IMR-90 (cell line): ENCODE measurements around the gene PLXNA3. TPM values are rescaled to one million over a fixed set of nuclear protein-coding genes. Genes with fewer than 3 reads are reported as not detected.
A peak's percentile ranks its signal among the peaks of the same experiment; 100 is the strongest.

ENCODE experiments used
- ATAC-seq: fragments of 200-7000 bp; cut with Tn5 transposase; 2 replicates; pipeline ENCODE4 v1.9.1; 2020; ENCODE audit warnings: low read depth, mild to moderate bottlenecking, moderate library complexity
- BruUV-seq: library from RNA; stranded (reverse); fragments of 400-500 nt; replicated peaks from 2 replicates; lab custom pipeline; 2021; lab: Mats Ljungman, UMichigan
- CTCF ChIA-PET: fragments of 300-600 bp; formaldehyde crosslinking; extraction: SDS; loops from one replicate; lab custom pipeline; 2021; ENCODE audit warnings: antibody characterized with exemption; lab: Yijun Ruan, JAX
- POLR2A ChIA-PET: fragments of 300-600 bp; sonication (Branson Sonifier 250); formaldehyde crosslinking; loops from one replicate; lab custom pipeline; 2022; ENCODE audit warnings: antibody characterized with exemption; ENCODE audit not compliant: unreplicated experiment; lab: Charles Lee
- DNase-seq: peaks from one replicate; pipeline ENCODE4 v3.0.0; 2013
- H2AFZ ChIP-seq: replicated peaks from 2 replicates; pipeline ENCODE3; 2013; ENCODE audit warnings: low read length, mild to moderate bottlenecking; ENCODE audit not compliant: poor library complexity
- H2AK5ac ChIP-seq: 2 replicates; pipeline ENCODE4 v1.6.1; 2013; ENCODE audit warnings: low read depth, low read length, inconsistent platforms
- H2AK9ac ChIP-seq: replicated peaks from 2 replicates; pipeline ENCODE3; 2013; ENCODE audit warnings: mild to moderate bottlenecking, low read depth, low read length, moderate library complexity; ENCODE audit not compliant: poor library complexity
- H2BK120ac ChIP-seq: 2 replicates; pipeline ENCODE4 v1.6.1; 2013; ENCODE audit warnings: low read depth, low read length, inconsistent platforms
- H2BK15ac ChIP-seq: 3 replicates; pipeline ENCODE4 v1.6.1; 2013; ENCODE audit warnings: low read depth, low read length, inconsistent platforms
- H2BK20ac ChIP-seq: 2 replicates; pipeline ENCODE4 v1.6.1; 2013; ENCODE audit warnings: low read depth, mild to moderate bottlenecking, inconsistent platforms, low read length, moderate library complexity
- H2BK5ac ChIP-seq: 2 replicates; pipeline ENCODE4 v1.6.1; 2013; ENCODE audit warnings: mild to moderate bottlenecking, low read depth, low read length, inconsistent platforms; ENCODE audit not compliant: poor library complexity, severe bottlenecking
- H3K14ac ChIP-seq: replicated peaks from 2 replicates; pipeline ENCODE4 v1.6.1; 2013; ENCODE audit warnings: low read depth, low read length, inconsistent platforms
- H3K18ac ChIP-seq: 2 replicates; pipeline ENCODE4 v1.6.1; 2013; ENCODE audit warnings: low read depth, low read length, control low read depth
- H3K23ac ChIP-seq: 2 replicates; pipeline ENCODE4 v1.6.1; 2013; ENCODE audit warnings: low read depth, low read length, inconsistent platforms
- H3K27ac ChIP-seq: 2 replicates; pipeline ENCODE4 v1.5.1; 2013; ENCODE audit warnings: mild to moderate bottlenecking, control low read depth, low read length; ENCODE audit not compliant: insufficient read depth
- H3K27me3 ChIP-seq: 2 replicates; pipeline ENCODE4 v1.6.1; 2013; ENCODE audit warnings: low read length; ENCODE audit not compliant: control insufficient read depth, insufficient read depth
- H3K36me3 ChIP-seq: 2 replicates; pipeline ENCODE4 v1.6.1; 2013; ENCODE audit warnings: low read length, mixed read lengths; ENCODE audit not compliant: control insufficient read depth, insufficient read depth
- H3K4ac ChIP-seq: 2 replicates; pipeline ENCODE4 v1.6.1; 2013; ENCODE audit warnings: low read depth, low read length, inconsistent platforms
- H3K4me1 ChIP-seq: 2 replicates; pipeline ENCODE4 v1.6.1; 2013; ENCODE audit warnings: low read length, mixed read lengths; ENCODE audit not compliant: control insufficient read depth, insufficient read depth
- H3K4me2 ChIP-seq: 2 replicates; pipeline ENCODE4 v1.6.1; 2013; ENCODE audit warnings: low read depth, mild to moderate bottlenecking, control low read depth, low read length, moderate library complexity
- H3K4me3 ChIP-seq: 2 replicates; pipeline ENCODE4 v1.5.1; 2013; ENCODE audit warnings: low read depth, mild to moderate bottlenecking, control low read depth, low read length, moderate library complexity; ENCODE audit not compliant: insufficient read depth
- H3K56ac ChIP-seq: 2 replicates; pipeline ENCODE4 v1.6.1; 2013; ENCODE audit warnings: low read length, inconsistent platforms; ENCODE audit not compliant: insufficient read depth; ENCODE audit errors: extremely low read depth
- H3K79me1 ChIP-seq, 2 experiments: 2 replicates each; pipeline ENCODE4 v1.6.1; 2013; ENCODE audit warnings: low read length in 2 of 2, inconsistent platforms in 1 of 2, low read depth in 1 of 2
- H3K9ac ChIP-seq: 2 replicates; pipeline ENCODE4 v1.6.1; 2013; ENCODE audit warnings: low read depth, low read length, control low read depth
- H3K9me1 ChIP-seq: 2 replicates; pipeline ENCODE4 v1.6.1; 2013; ENCODE audit warnings: low read length, inconsistent platforms; ENCODE audit not compliant: insufficient read depth
- H3K9me3 ChIP-seq: 2 replicates; pipeline ENCODE4 v1.6.1; 2013; ENCODE audit warnings: low read length; ENCODE audit not compliant: control insufficient read depth, insufficient read depth
- H4K20me1 ChIP-seq: 2 replicates; pipeline ENCODE4 v1.6.1; 2013; ENCODE audit warnings: low read length, inconsistent platforms; ENCODE audit not compliant: insufficient read depth
- H4K5ac ChIP-seq: 2 replicates; pipeline ENCODE4 v1.6.1; 2013; ENCODE audit warnings: mild to moderate bottlenecking, low read depth, low read length, control low read depth
- H4K8ac ChIP-seq, 2 experiments: 2 replicates each; pipeline ENCODE4 v1.6.1; 2013; ENCODE audit warnings: low read depth in 2 of 2, low read length in 2 of 2, control low read depth in 1 of 2, inconsistent platforms in 1 of 2
- H4K91ac ChIP-seq: 2 replicates; pipeline ENCODE4 v1.6.1; 2013; ENCODE audit warnings: low read depth, low read length, inconsistent platforms; ENCODE audit not compliant: insufficient read depth
- BHLHE40 ChIP-seq: fragments of 150-350 bp; IDR thresholded peaks from 2 replicates; pipeline ENCODE4 v1.6.1; 2016; ENCODE audit warnings: mild to moderate bottlenecking, low read depth, low read length
- CEBPB ChIP-seq: IDR thresholded peaks from 2 replicates; pipeline ENCODE4 v1.6.1; 2012; ENCODE audit warnings: low read depth, low read length, improper control_type of control experiment
- CHD1 ChIP-seq: IDR thresholded peaks from 2 replicates; pipeline ENCODE4 v1.6.1; 2012; ENCODE audit warnings: low read depth, low read length, improper control_type of control experiment
- CTCF ChIP-seq: conservative IDR thresholded peaks from 2 replicates; pipeline ENCODE4 v1.5.1; 2012; ENCODE audit warnings: mild to moderate bottlenecking, low read depth, low read length, improper control_type of control experiment
- ELK1 ChIP-seq: fragments of 150-350 bp; IDR thresholded peaks from 2 replicates; pipeline ENCODE4 v1.6.1; 2016; ENCODE audit warnings: low read depth, mild to moderate bottlenecking, low read length, moderate library complexity, borderline replicate concordance
- FOS ChIP-seq: fragments of 150-350 bp; IDR thresholded peaks from 2 replicates; pipeline ENCODE4 v1.6.1; 2016; ENCODE audit warnings: low read depth, low read length
- MAFK ChIP-seq: IDR thresholded peaks from 2 replicates; pipeline ENCODE4 v1.6.1; 2012; ENCODE audit warnings: low read depth, low read length, improper control_type of control experiment
- MAZ ChIP-seq: IDR thresholded peaks from 2 replicates; pipeline ENCODE4 v1.6.1; 2012; ENCODE audit warnings: low read depth, mild to moderate bottlenecking, low read length, improper control_type of control experiment, moderate library complexity, borderline replicate concordance
- MXI1 ChIP-seq: IDR thresholded peaks from 2 replicates; pipeline ENCODE4 v1.6.1; 2012; ENCODE audit warnings: low read depth, mild to moderate bottlenecking, low read length, moderate library complexity, borderline replicate concordance
- NFE2L2 ChIP-seq: fragments of 150-350 bp; IDR thresholded peaks from 2 replicates; pipeline ENCODE4 v1.6.1; 2016; ENCODE audit warnings: low read depth, mild to moderate bottlenecking, low read length
- RAD21 ChIP-seq: IDR thresholded peaks from 2 replicates; pipeline ENCODE4 v1.6.1; 2012; ENCODE audit warnings: low read length, improper control_type of control experiment
- RCOR1 ChIP-seq: IDR thresholded peaks from 2 replicates; pipeline ENCODE4 v1.6.1; 2012; ENCODE audit warnings: mild to moderate bottlenecking, low read length, improper control_type of control experiment; ENCODE audit not compliant: insufficient replicate concordance
- RFX5 ChIP-seq: IDR thresholded peaks from 2 replicates; pipeline ENCODE4 v1.8.0; 2012; ENCODE audit warnings: low read depth, mild to moderate bottlenecking, low read length, moderate library complexity
- SMC3 ChIP-seq: fragments of 150-350 bp; IDR thresholded peaks from 2 replicates; pipeline ENCODE4 v1.6.1; 2016; ENCODE audit warnings: low read depth, mild to moderate bottlenecking, antibody characterized with exemption, low read length, moderate library complexity
- WGBS, 2 experiments: methylation state at CpG; one replicate each; pipeline versions ENCODE4 v1.1.5 to v1.1.7; 2013; ENCODE audit warnings: missing lambda C conversion rate in 2 of 2; ENCODE audit not compliant: insufficient read length in 1 of 2; ENCODE audit errors: extremely low coverage in 2 of 2; 5-methylcytosine and 5-hydroxymethylcytosine counted together
- dilution Hi-C: fragments of 300-500 bp; cut with HindIII; formaldehyde crosslinking; loops from one replicate; pipeline ENCODE4 v1.14.3; 2018; ENCODE audit warnings: low sequenced_read_pairs; ENCODE audit not compliant: unreplicated experiment
- in situ Hi-C: fragments of 300-500 bp; cut with MboI; formaldehyde crosslinking; loops from 3 replicates; pipeline ENCODE4 v1.14.3; 2019; ENCODE audit warnings: low sequenced_read_pairs, inconsistent platforms, mixed read lengths
- intact Hi-C: fragments of 100-400 bp; cut with micrococcal nuclease; formaldehyde crosslinking; loops from 2 replicates; pipeline ENCODE4 v1.10.0; 2022
- polyA plus RNA-seq, 3 experiments: library from polyadenylated mRNA; depleted of rRNA; stranded (reverse); fragments of >200 nt; gene quantifications; 2 replicates each; pipeline ENCODE4 v1.2.3, GENCODE V29; 2012; ENCODE audit warnings: low replicate concordance in 1 of 3
- total RNA-seq: library from RNA; depleted of rRNA; stranded (reverse); fragments of >200 nt; gene quantifications from 2 replicates; pipeline ENCODE4 v1.2.3, GENCODE V29; 2012
- TF ChIP-seq, protein P1 (sequence below): fragments of 150-350 bp; IDR thresholded peaks from 2 replicates; pipeline ENCODE4 v1.6.1; 2017; ENCODE audit warnings: mild to moderate bottlenecking, antibody characterized with exemption, low read length, low read depth

The PLXNA3 gene
- total and polyA plus RNA-seq, 2 of the 4 experiments (the other 2 are of a cell fraction), result 4.3 to 111 TPM

- peak overlapping the region; percentile 89; the same call in 1 of the 2 replicates for H3K4me2 ChIP-seq
- H4K8ac ChIP-seq, result no peak overlapping the region
- H3K27me3 ChIP-seq, result no peaks in the 10 kb centered on the region
- no peak overlapping the region for H3K9ac ChIP-seq
- H3K14ac ChIP-seq, result no peak overlapping the region
- DNase-seq (no peak), ATAC-seq (no peak)
- H2BK20ac ChIP-seq, result no peak overlapping the region
- no peak overlapping the region for H2AFZ ChIP-seq
- H4K20me1 ChIP-seq, result peaks cover 4% of the 10 kb centered on the region; the same call in 1 of the 2 replicates
- ChIA-PET CTCF (no interaction called here), POLR2A (no interaction called here)
- no TSS peak for BruUV-seq
- no peak for TF ChIP-seq RAD21
- TF ChIP-seq MXI1, result no peak
- no peak for TF ChIP-seq FOS
- TF ChIP-seq CEBPB, result no peak
- no peak for TF ChIP-seq MAFK
- no peak for TF ChIP-seq RFX5
- TF ChIP-seq, protein P1, sequence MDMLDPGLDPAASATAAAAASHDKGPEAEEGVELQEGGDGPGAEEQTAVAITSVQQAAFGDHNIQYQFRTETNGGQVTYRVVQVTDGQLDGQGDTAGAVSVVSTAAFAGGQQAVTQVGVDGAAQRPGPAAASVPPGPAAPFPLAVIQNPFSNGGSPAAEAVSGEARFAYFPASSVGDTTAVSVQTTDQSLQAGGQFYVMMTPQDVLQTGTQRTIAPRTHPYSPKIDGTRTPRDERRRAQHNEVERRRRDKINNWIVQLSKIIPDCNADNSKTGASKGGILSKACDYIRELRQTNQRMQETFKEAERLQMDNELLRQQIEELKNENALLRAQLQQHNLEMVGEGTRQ, result no peak
- no peak for TF ChIP-seq SMC3
- no peak for TF ChIP-seq MAZ
- TF ChIP-seq CTCF, result no peak
- no peak for TF ChIP-seq BHLHE40
- no peak for TF ChIP-seq CHD1
- TF ChIP-seq ELK1, result no peak
- TF ChIP-seq RCOR1, result no peak
- TF ChIP-seq NFE2L2, result no peak
- H3K79me1 ChIP-seq, result peaks cover 3 to 38% of the 10 kb centered on the region in 2 experiments; a peak in 3 of 4 replicates
- no peak overlapping the region for H4K5ac ChIP-seq
- peaks cover 4% of the 10 kb centered on the region; the same call in 1 of the 2 replicates for H3K4me1 ChIP-seq
- no peak overlapping the region for H2AK9ac ChIP-seq
- H2BK5ac ChIP-seq, result no peak overlapping the region
- in situ Hi-C loops, result no loop called here
- H3K9me1 ChIP-seq, result peaks cover 8% of the 10 kb centered on the region; the same call in 1 of the 2 replicates
- H3K27ac ChIP-seq, result no peak overlapping the region
- 100% methylated on average over 1 of the region's 4 CpGs; no CpG with 5 or more reads in 1 of the 2 experiments for WGBS, 2 experiments
- H2BK15ac ChIP-seq, result no peak overlapping the region
- H2BK120ac ChIP-seq, result no peak overlapping the region
- peaks cover 12% of the 10 kb centered on the region; the same call in 1 of the 2 replicates for H3K36me3 ChIP-seq
- intact Hi-C loops, result no loop called here
- H3K23ac ChIP-seq, result no peak overlapping the region; the same call in 1 of the 2 replicates
- no peaks in the 10 kb centered on the region for H3K9me3 ChIP-seq
- peak overlapping the region; percentile 85; the same call in 1 of the 2 replicates for H3K4ac ChIP-seq
- 0 out of 2 replicates have a peak overlapping the region, but pooled peaks have one; percentile 66 for H2AK5ac ChIP-seq
- dilution Hi-C loops, result no loop called here
- H3K4me3 ChIP-seq, result no peak overlapping the region
- H3K56ac ChIP-seq, result no peak overlapping the region
- no peak overlapping the region for H3K18ac ChIP-seq
- H4K91ac ChIP-seq, result no peak overlapping the region
Measured at GRCh38 chrX:154489182-154489581, 31.1 kb downstream of the PLXNA3 start.
